ENCODE data around the gene THSD4. TPM values are rescaled to one million over a fixed set of nuclear protein-coding genes. Genes with fewer than 3 reads are reported as not detected.

The THSD4 gene
- total and polyA plus RNA-seq, 7 donors, result 0.21 to 3.1 (median 1.8) TPM

GRCh38 chr15:71800835-71801745 is 685.8 kb downstream of the THSD4 start:
- no peaks in the 10 kb centered on the region for H3K36me3 ChIP-seq (ENCODE audit: insufficient read depth in 1 of 2, low read depth in 1 of 2)
- DNase-seq, result no peak
- 53 to 62% (median 56%) methylated on average over 17 of the region's 17 CpGs for WGBS, 3 donors

GRCh38 chr15:71801935-71802655 is 686.8 kb downstream of the THSD4 start:
- Histone ChIP-seq H3K9me3 (no peaks in the 10 kb centered on the region), H3K4me3 (no peak overlapping the region), H3K36me3 (ENCODE audit: insufficient read depth in 1 of 2, low read depth in 1 of 2) (no peaks in the 10 kb centered on the region), H3K27ac (no peak overlapping the region), H3K4me1 (no peaks in the 10 kb centered on the region), H3K27me3 (ENCODE audit: insufficient read depth in 3 of 3, low read length in 2 of 3) (no peaks in the 10 kb centered on the region)
- intact Hi-C loops (cut with DNase I), result loop anchor here (2.0 to 10.0 kb wide), 4 partner anchors 55 to 977 kb away; no protein-coding TSS in a partner anchor
- 94 to 97% (median 95%) methylated on average over 24 of the region's 24 CpGs for WGBS, 3 donors
- TF ChIP-seq, protein P1, sequence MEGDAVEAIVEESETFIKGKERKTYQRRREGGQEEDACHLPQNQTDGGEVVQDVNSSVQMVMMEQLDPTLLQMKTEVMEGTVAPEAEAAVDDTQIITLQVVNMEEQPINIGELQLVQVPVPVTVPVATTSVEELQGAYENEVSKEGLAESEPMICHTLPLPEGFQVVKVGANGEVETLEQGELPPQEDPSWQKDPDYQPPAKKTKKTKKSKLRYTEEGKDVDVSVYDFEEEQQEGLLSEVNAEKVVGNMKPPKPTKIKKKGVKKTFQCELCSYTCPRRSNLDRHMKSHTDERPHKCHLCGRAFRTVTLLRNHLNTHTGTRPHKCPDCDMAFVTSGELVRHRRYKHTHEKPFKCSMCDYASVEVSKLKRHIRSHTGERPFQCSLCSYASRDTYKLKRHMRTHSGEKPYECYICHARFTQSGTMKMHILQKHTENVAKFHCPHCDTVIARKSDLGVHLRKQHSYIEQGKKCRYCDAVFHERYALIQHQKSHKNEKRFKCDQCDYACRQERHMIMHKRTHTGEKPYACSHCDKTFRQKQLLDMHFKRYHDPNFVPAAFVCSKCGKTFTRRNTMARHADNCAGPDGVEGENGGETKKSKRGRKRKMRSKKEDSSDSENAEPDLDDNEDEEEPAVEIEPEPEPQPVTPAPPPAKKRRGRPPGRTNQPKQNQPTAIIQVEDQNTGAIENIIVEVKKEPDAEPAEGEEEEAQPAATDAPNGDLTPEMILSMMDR (IDR thresholded peaks at IDR 0.05), result no peak
- DNase-seq (no peak), ATAC-seq (no peak)

More at GRCh38 chr15:71800835-71801745, 685.8 kb downstream of the THSD4 start:
- H3K4me3 ChIP-seq, result no peak overlapping the region
- no peaks in the 10 kb centered on the region for H3K27me3 ChIP-seq (ENCODE audit: insufficient read depth in 3 of 3, low read length in 2 of 3)
- TF ChIP-seq, protein P1 (IDR thresholded peaks at IDR 0.05), result peak; percentile 80
- ATAC-seq, result peak; percentile 68 to 82 (median 77)
- H3K4me1 ChIP-seq, result no peaks in the 10 kb centered on the region
- H3K9me3 ChIP-seq, result no peaks in the 10 kb centered on the region
- intact Hi-C loops (cut with DNase I), result loop anchor here (2.0 to 10.0 kb wide), 4 partner anchors 54 to 976 kb away; no protein-coding TSS in a partner anchor
- no peak overlapping the region for H3K27ac ChIP-seq

DNA sequence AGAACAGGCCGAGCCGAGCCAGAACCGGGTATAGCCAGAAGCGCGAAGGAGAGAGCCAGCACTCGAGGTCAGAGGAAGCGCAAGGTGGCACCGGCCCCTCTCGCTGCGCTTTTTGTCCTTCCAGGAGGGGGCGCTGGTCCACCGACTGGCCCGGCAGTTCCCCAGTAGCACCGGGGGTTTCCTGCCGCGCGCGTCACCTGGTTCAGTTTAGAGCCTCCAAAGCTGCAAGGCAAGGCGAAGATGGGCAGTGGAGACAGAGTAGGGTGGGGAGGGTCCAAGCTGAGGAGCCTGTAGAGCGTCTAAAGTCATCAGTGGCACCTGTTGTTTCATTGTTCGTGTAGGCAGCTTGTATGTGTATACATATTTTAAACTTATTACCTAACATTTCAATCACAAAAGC is 687.5 kb downstream of the THSD4 start:
- H3K27me3 ChIP-seq (ENCODE audit: insufficient read depth in 3 of 3, low read length in 2 of 3), result peaks cover 0 to 2% (median 0%) of the 10 kb centered on the region in 3 donors
- intact Hi-C loops (cut with DNase I), result loop anchor here (5.0 to 10.0 kb wide), 3 partner anchors 55 to 978 kb away; no protein-coding TSS in a partner anchor
- H3K4me3 ChIP-seq, result no peak overlapping the region
- no peak overlapping the region for H3K27ac ChIP-seq
- WGBS, 3 donors, result 70 to 73% (median 70%) methylated on average over 21 of the region's 21 CpGs
- no peaks in the 10 kb centered on the region for H3K9me3 ChIP-seq
- DNase-seq, result no peak
- no peaks in the 10 kb centered on the region for H3K4me1 ChIP-seq
- H3K36me3 ChIP-seq (ENCODE audit: insufficient read depth in 1 of 2, low read depth in 1 of 2), result no peaks in the 10 kb centered on the region
- ATAC-seq, result no peak
- TF ChIP-seq, protein P1 (IDR thresholded peaks at IDR 0.05), result peak; percentile 9

GRCh38 chr15:71804226-71804625 is 689.0 kb downstream of the THSD4 start:
- H3K27me3 ChIP-seq (ENCODE audit: insufficient read depth in 3 of 3, low read length in 2 of 3), result peaks cover 0 to 4% (median 0%) of the 10 kb centered on the region in 3 donors
- no peak overlapping the region for H3K27ac ChIP-seq
- H3K4me3 ChIP-seq, result no peak overlapping the region
- intact Hi-C loops (cut with DNase I), result loop anchor here (5.0 to 10.0 kb wide), 3 partner anchors 57 to 979 kb away; no protein-coding TSS in a partner anchor
- no peaks in the 10 kb centered on the region for H3K9me3 ChIP-seq
- TF ChIP-seq, protein P1 (IDR thresholded peaks at IDR 0.05), result no peak
- WGBS, 3 donors, result 49 to 53% (median 51%) methylated on average over 5 of the region's 5 CpGs
- DNase-seq (no peak), ATAC-seq (no peak)
- H3K4me1 ChIP-seq, result no peaks in the 10 kb centered on the region
- no peaks in the 10 kb centered on the region for H3K36me3 ChIP-seq (ENCODE audit: insufficient read depth in 1 of 2, low read depth in 1 of 2)
